SK-N-SH (cell line): ENCODE results near the gene TBX15.

ENCODE experiments used
- CHD2 ChIP-seq: fragments of 150-350 bp; IDR thresholded peaks from 2 replicates; pipeline ENCODE4 v1.6.1; 2018; ENCODE audit warnings: low read length; ENCODE audit not compliant: partially characterized antibody
- CTCF ChIP-seq: fragments of 200-600 bp; sonication (generic); IDR thresholded peaks from 2 replicates; pipeline ENCODE4 v1.6.1; 2017; ENCODE audit warnings: antibody characterized with exemption, mild to moderate bottlenecking, moderate library complexity
- EP300 ChIP-seq, 2 experiments: IDR thresholded peaks; 2 replicates each; pipeline versions ENCODE4 v1.4.0 to v1.6.1; 2012; ENCODE audit warnings: borderline replicate concordance in 1 of 2, low read depth in 1 of 2, low read length in 1 of 2
- EZH2phosphoT487 ChIP-seq: fragments of 200-600 bp; sonication (generic); IDR thresholded peaks from 2 replicates; pipeline ENCODE4 v1.6.1; 2017; ENCODE audit warnings: low read depth, mixed run types, mild to moderate bottlenecking, antibody characterized with exemption, moderate library complexity, borderline replicate concordance
- FOSL2 ChIP-seq: IDR thresholded peaks from 2 replicates; pipeline ENCODE4 v1.4.0; 2012; ENCODE audit warnings: low read depth, mild to moderate bottlenecking, moderate library complexity, borderline replicate concordance
- GATA2 ChIP-seq: sonication (generic); formaldehyde crosslinking; IDR thresholded peaks from 2 replicates; pipeline ENCODE4 v1.5.0; 2020; ENCODE audit warnings: mild to moderate bottlenecking, missing genetic modification reagents
- MXI1 ChIP-seq: IDR thresholded peaks from 2 replicates; pipeline ENCODE4 v1.6.1; 2012; ENCODE audit warnings: mild to moderate bottlenecking, low read depth, low read length, improper control_type of control experiment
- NFIC ChIP-seq: IDR thresholded peaks from 2 replicates; pipeline ENCODE4 v1.4.0; 2012; ENCODE audit warnings: borderline replicate concordance
- POLR2AphosphoS5 ChIP-seq: IDR thresholded peaks from 2 replicates; pipeline ENCODE4 v1.6.1; 2012; ENCODE audit warnings: low read depth, low read length
- RAD21 ChIP-seq: IDR thresholded peaks from 2 replicates; pipeline ENCODE4 v1.6.1; 2012; ENCODE audit warnings: mild to moderate bottlenecking, low read length
- TAF1 ChIP-seq: IDR thresholded peaks from 2 replicates; pipeline ENCODE4 v1.6.1; 2012; ENCODE audit warnings: low read depth, mild to moderate bottlenecking, low read length, moderate library complexity, borderline replicate concordance
- USF2 ChIP-seq: fragments of 150-350 bp; IDR thresholded peaks from 2 replicates; pipeline ENCODE4 v1.6.1; 2017; ENCODE audit warnings: antibody characterized with exemption, low read length, low read depth, borderline replicate concordance

GRCh38 chr1:118923319-118923718 is 64.8 kb downstream of the TBX15 start:
- TF ChIP-seq USF2: no peak
- no peak for TF ChIP-seq CTCF
- TF ChIP-seq POLR2AphosphoS5: no peak
- TF ChIP-seq NFIC: no peak
- no peak for TF ChIP-seq RAD21
- TF ChIP-seq EZH2phosphoT487: no peak
- TF ChIP-seq MXI1: no peak
- no peak for TF ChIP-seq TAF1
- no peak for TF ChIP-seq CHD2
- no peak for TF ChIP-seq FOSL2
- TF ChIP-seq EP300 (IDR thresholded peaks at IDR 0.05; ENCODE audit: borderline replicate concordance in 1 of 2, low read depth in 1 of 2, low read length in 1 of 2): no peak
- no peak for TF ChIP-seq GATA2 (CRISPR knock-in tag)
